A549 (cell line): Measurements from ENCODE around the gene RGS16. TPM values are rescaled to one million over a fixed set of nuclear protein-coding genes. Genes with fewer than 3 reads are reported as not detected.

Experiments used
- ATAC-seq, 2 experiments: fragments of 200-7000 bp in 1 of 2; fragments of >200 bp in 1 of 2; cut with Nextera tagmentation in 1 of 2; cut with Tn5 transposase in 1 of 2; 3 replicates each; pipeline versions ENCODE4 v1.8.0 to v1.9.1; 2018 to 2020; ENCODE audit warnings: mild to moderate bottlenecking in 1 of 2, moderate library complexity in 1 of 2
- CTCF ChIA-PET: fragments of 300-600 bp; sonication (Branson Sonifier 250); formaldehyde crosslinking; extraction: SDS; loops from one replicate; lab custom pipeline; 2021; ENCODE audit warnings: antibody characterized with exemption, inconsistent platforms; lab: Yijun Ruan, JAX
- POLR2A ChIA-PET: fragments of 350-600 bp; formaldehyde crosslinking; extraction: SDS; loops from one replicate; lab custom pipeline; 2021; ENCODE audit warnings: antibody characterized with exemption, inconsistent platforms; lab: Yijun Ruan, JAX
- DNase-seq, 2 experiments: peaks; one replicate each; pipeline versions ENCODE4 v3.0.0 to v3.0.0-alpha.2; 2011 to 2016; ENCODE audit warnings: low read depth in 1 of 2, low spot score in 1 of 2
- FAIRE-seq: peaks from 2 replicates; lab custom pipeline; 2011; peaks lifted over from hg19 to GRCh38; lab: Jason Lieb, UNC
- H3K27ac ChIP-seq, 2 experiments: fragments of >200 bp; sonication (Bioruptor Twin); formaldehyde crosslinking; 3 replicates each; pipeline ENCODE4 v1.5.1; 2016 to 2017
- H3K4me1 ChIP-seq: fragments of >200 bp; sonication (Bioruptor Twin); formaldehyde crosslinking; 3 replicates; pipeline ENCODE4 v1.6.1; 2016
- H3K4me2 ChIP-seq: fragments of >200 bp; sonication (Bioruptor Twin); formaldehyde crosslinking; 3 replicates; pipeline ENCODE4 v1.6.1; 2016
- H3K4me3 ChIP-seq: fragments of >200 bp; sonication (Bioruptor Twin); formaldehyde crosslinking; 3 replicates; pipeline ENCODE4 v1.5.1; 2016
- H3K9me3 ChIP-seq: fragments of >200 bp; sonication (Bioruptor Twin); formaldehyde crosslinking; 3 replicates; pipeline ENCODE4 v1.6.1; 2016
- CBX8 ChIP-seq: fragments of 200-600 bp; sonication (generic); IDR thresholded peaks from 2 replicates; pipeline ENCODE4 v1.6.1; 2016
- CHD2 ChIP-seq: fragments of 150-350 bp; IDR thresholded peaks from 2 replicates; pipeline ENCODE4 v1.6.1; 2014; ENCODE audit warnings: low read length; ENCODE audit not compliant: partially characterized antibody
- EHF ChIP-seq: fragments of 250-450 bp; sonication (Bioruptor Pico); IDR thresholded peaks from 2 replicates; pipeline ENCODE4 v1.5.0; 2020; ENCODE audit warnings: mild to moderate bottlenecking
- EP300 ChIP-seq, 2 experiments: fragments of >200 bp; sonication (Bioruptor Twin); formaldehyde crosslinking; IDR thresholded peaks; 2 replicates in 1 of 2; 3 replicates in 1 of 2; pipeline ENCODE4 v1.6.1; 2016 to 2017
- ESRRA ChIP-seq: fragments of 150-350 bp; IDR thresholded peaks from 2 replicates; pipeline ENCODE4 v1.6.1; 2014; ENCODE audit warnings: mild to moderate bottlenecking, low read length, borderline replicate concordance
- FOSB ChIP-seq: fragments of 250-450 bp; sonication (Bioruptor Pico); IDR thresholded peaks from 2 replicates; pipeline ENCODE4 v1.5.0; 2020; ENCODE audit warnings: mild to moderate bottlenecking, moderate library complexity
- FOXS1 ChIP-seq: fragments of 250-450 bp; sonication (Bioruptor Pico); IDR thresholded peaks from 2 replicates; pipeline ENCODE4 v1.5.0; 2020; ENCODE audit warnings: mild to moderate bottlenecking, moderate library complexity
- GATA3 ChIP-seq: IDR thresholded peaks from 2 replicates; pipeline ENCODE4 v1.6.1; 2012; ENCODE audit warnings: borderline replicate concordance
- HDAC2 ChIP-seq: fragments of 200-600 bp; sonication (generic); IDR thresholded peaks from 2 replicates; pipeline ENCODE4 v1.6.1; 2016
- HOXA7 ChIP-seq: fragments of 250-450 bp; sonication (Bioruptor Pico); IDR thresholded peaks from 2 replicates; pipeline ENCODE4 v1.5.0; 2020; ENCODE audit warnings: mild to moderate bottlenecking, moderate library complexity
- NPAS2 ChIP-seq: fragments of 250-450 bp; sonication (Bioruptor Pico); IDR thresholded peaks from 2 replicates; pipeline ENCODE4 v1.8.0; 2022; ENCODE audit warnings: mild to moderate bottlenecking, moderate library complexity, borderline replicate concordance
- NR3C1 ChIP-seq: fragments of >200 bp; sonication (Bioruptor Twin); formaldehyde crosslinking; IDR thresholded peaks from 3 replicates; pipeline ENCODE4 v1.6.1; 2017
- PHF8 ChIP-seq: fragments of 200-600 bp; sonication (generic); IDR thresholded peaks from 2 replicates; pipeline ENCODE4 v1.6.1; 2016; ENCODE audit warnings: low read depth, mild to moderate bottlenecking, antibody characterized with exemption, moderate library complexity, borderline replicate concordance
- POLR2A ChIP-seq: IDR thresholded peaks from 2 replicates; pipeline ENCODE4 v1.6.1; 2012; ENCODE audit warnings: mild to moderate bottlenecking, low read length
- RAD21 ChIP-seq, 2 experiments: fragments of >200 bp in 1 of 2; sonication (Bioruptor Twin) in 1 of 2; formaldehyde crosslinking in 1 of 2; IDR thresholded peaks in 1 of 2; conservative IDR thresholded peaks in 1 of 2; 2 replicates in 1 of 2; 3 replicates in 1 of 2; pipeline ENCODE4 v1.6.1; 2012 to 2018; ENCODE audit warnings: inconsistent platforms in 1 of 2
- RCOR1 ChIP-seq: fragments of 150-350 bp; IDR thresholded peaks from 2 replicates; pipeline ENCODE4 v1.6.1; 2014; ENCODE audit warnings: antibody characterized with exemption, low read length, low read depth
- RNF2 ChIP-seq: fragments of 200-600 bp; sonication (generic); IDR thresholded peaks from 2 replicates; pipeline ENCODE4 v1.6.1; 2016; ENCODE audit warnings: low read depth, mild to moderate bottlenecking, antibody characterized with exemption, moderate library complexity, borderline replicate concordance
- SMC3 ChIP-seq: fragments of >200 bp; sonication (Bioruptor Twin); formaldehyde crosslinking; IDR thresholded peaks from 3 replicates; pipeline ENCODE4 v1.6.1; 2018; ENCODE audit warnings: inconsistent platforms
- TFCP2L1 ChIP-seq: fragments of 250-450 bp; sonication (Bioruptor Pico); IDR thresholded peaks from 2 replicates; pipeline ENCODE4 v1.5.0; 2021; ENCODE audit warnings: mild to moderate bottlenecking
- WGBS: methylation state at CpG from one replicate; pipeline ENCODE4 v1.1.6; 2017; ENCODE audit errors: missing lambda C conversion rate; 5-methylcytosine and 5-hydroxymethylcytosine counted together
- polyA plus RNA-seq, 4 experiments: library from polyadenylated mRNA; depleted of rRNA in 3 of 4; stranded (reverse); fragments of >200 nt; fragmentation: RNase III in 1 of 4; extraction: RNeasy Plus Mini Kit Qiagen cat#74134 plus additional on column Dnase treatment in 1 of 4; gene quantifications; 2 replicates in 3 of 4; 3 replicates in 1 of 4; pipeline ENCODE4 v1.2.3, GENCODE V29; 2011 to 2017
- TF ChIP-seq, protein P1 (sequence below): fragments of 200-600 bp; sonication (generic); IDR thresholded peaks from 2 replicates; pipeline ENCODE4 v1.6.1; 2016; ENCODE audit warnings: antibody characterized with exemption, mild to moderate bottlenecking, moderate library complexity
- TF ChIP-seq, protein P2 (sequence below): IDR thresholded peaks from 2 replicates; pipeline ENCODE4 v1.6.1; 2012; ENCODE audit warnings: low read depth, borderline replicate concordance
- TF ChIP-seq, protein P3 (sequence below): fragments of >200 bp; sonication (Bioruptor Twin); formaldehyde crosslinking; IDR thresholded peaks from 2 replicates; pipeline ENCODE4 v1.6.1; 2016

The RGS16 gene
- polyA plus RNA-seq, 2 of the 4 experiments (the other 2 are of a cell fraction) = 0.13 to 0.45 TPM

DNA sequence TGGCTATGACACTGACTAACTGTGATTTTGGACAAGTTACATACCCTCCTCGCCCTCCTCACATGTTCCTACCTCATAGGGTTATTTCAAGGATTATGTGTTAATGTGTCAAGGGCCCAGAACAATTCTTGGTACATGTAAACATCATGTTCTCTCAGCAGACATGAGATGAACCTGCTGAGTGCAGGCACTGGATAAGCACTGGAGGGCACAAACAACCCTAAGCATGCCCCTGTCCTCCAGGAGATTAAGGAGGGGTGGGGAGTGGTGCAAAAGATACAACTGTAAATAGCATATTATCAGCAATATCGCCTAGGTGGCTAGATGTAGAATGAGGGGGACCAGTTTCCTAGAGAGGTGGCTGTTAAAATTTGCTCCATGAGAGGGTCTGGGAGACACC, 17.7 kb upstream of the RGS16 start:
- FAIRE-seq (no peak), DNase-seq (no peak), ATAC-seq (no peak)
- CTCF ChIA-PET = no interaction called here
- Histone ChIP-seq H3K27ac (no peak overlapping the region), H3K4me2 (no peak overlapping the region), H3K4me1 (peaks cover 5% of the 10 kb centered on the region; the same call in 1 of the 3 replicates), H3K4me3 (no peak overlapping the region), H3K9me3 (no peaks in the 10 kb centered on the region)
- POLR2A ChIA-PET = no interaction called here
- 2% methylated on average over 2 of the region's 2 CpGs for WGBS
- TF ChIP-seq, protein P1, sequence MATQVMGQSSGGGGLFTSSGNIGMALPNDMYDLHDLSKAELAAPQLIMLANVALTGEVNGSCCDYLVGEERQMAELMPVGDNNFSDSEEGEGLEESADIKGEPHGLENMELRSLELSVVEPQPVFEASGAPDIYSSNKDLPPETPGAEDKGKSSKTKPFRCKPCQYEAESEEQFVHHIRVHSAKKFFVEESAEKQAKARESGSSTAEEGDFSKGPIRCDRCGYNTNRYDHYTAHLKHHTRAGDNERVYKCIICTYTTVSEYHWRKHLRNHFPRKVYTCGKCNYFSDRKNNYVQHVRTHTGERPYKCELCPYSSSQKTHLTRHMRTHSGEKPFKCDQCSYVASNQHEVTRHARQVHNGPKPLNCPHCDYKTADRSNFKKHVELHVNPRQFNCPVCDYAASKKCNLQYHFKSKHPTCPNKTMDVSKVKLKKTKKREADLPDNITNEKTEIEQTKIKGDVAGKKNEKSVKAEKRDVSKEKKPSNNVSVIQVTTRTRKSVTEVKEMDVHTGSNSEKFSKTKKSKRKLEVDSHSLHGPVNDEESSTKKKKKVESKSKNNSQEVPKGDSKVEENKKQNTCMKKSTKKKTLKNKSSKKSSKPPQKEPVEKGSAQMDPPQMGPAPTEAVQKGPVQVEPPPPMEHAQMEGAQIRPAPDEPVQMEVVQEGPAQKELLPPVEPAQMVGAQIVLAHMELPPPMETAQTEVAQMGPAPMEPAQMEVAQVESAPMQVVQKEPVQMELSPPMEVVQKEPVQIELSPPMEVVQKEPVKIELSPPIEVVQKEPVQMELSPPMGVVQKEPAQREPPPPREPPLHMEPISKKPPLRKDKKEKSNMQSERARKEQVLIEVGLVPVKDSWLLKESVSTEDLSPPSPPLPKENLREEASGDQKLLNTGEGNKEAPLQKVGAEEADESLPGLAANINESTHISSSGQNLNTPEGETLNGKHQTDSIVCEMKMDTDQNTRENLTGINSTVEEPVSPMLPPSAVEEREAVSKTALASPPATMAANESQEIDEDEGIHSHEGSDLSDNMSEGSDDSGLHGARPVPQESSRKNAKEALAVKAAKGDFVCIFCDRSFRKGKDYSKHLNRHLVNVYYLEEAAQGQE = no peak
- no peak for TF ChIP-seq GATA3
- no peak for TF ChIP-seq TFCP2L1
- TF ChIP-seq ESRRA = no peak
- no peak for TF ChIP-seq HOXA7 (CRISPR knock-in tag)
- TF ChIP-seq FOXS1 (CRISPR knock-in tag) = no peak
- TF ChIP-seq EP300 (IDR thresholded peaks at IDR 0.05) = no peak
- no peak for TF ChIP-seq PHF8
- TF ChIP-seq CHD2 = no peak
- TF ChIP-seq FOSB (CRISPR knock-in tag) = no peak
- TF ChIP-seq HDAC2 = no peak
- TF ChIP-seq CBX8 = no peak

- DNase-seq (no peak), ATAC-seq (no peak), FAIRE-seq (no peak)
- H3K9me3 ChIP-seq = no peaks in the 10 kb centered on the region
- no peak overlapping the region for H3K4me2 ChIP-seq
- peaks cover 10% of the 10 kb centered on the region; the same call in 1 of the 3 replicates for H3K4me1 ChIP-seq
- ChIA-PET CTCF (interaction anchor here (2.6 kb wide), 1 partner anchor 26 kb away, joined by 8 read pairs; no protein-coding TSS in a partner anchor), POLR2A (no interaction called here)
- no peak for TF ChIP-seq CHD2
- TF ChIP-seq SMC3 = no peak
- no peak for TF ChIP-seq EHF
- TF ChIP-seq, protein P2, sequence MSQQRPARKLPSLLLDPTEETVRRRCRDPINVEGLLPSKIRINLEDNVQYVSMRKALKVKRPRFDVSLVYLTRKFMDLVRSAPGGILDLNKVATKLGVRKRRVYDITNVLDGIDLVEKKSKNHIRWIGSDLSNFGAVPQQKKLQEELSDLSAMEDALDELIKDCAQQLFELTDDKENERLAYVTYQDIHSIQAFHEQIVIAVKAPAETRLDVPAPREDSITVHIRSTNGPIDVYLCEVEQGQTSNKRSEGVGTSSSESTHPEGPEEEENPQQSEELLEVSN = no peak
- no peak for TF ChIP-seq RCOR1
- no peak for TF ChIP-seq NPAS2 (CRISPR knock-in tag)
- no peak for TF ChIP-seq RAD21 (conservative IDR thresholded peaks at IDR 0.05 in 1 of 2, IDR thresholded peaks at IDR 0.05 in 1 of 2)
- TF ChIP-seq, protein P3, sequence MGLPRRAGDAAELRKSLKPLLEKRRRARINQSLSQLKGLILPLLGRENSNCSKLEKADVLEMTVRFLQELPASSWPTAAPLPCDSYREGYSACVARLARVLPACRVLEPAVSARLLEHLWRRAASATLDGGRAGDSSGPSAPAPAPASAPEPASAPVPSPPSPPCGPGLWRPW = no peak
- no peak for TF ChIP-seq NR3C1
- no peak for TF ChIP-seq TFCP2L1
- no peak for TF ChIP-seq HOXA7 (CRISPR knock-in tag)
- no peak for TF ChIP-seq POLR2A
- TF ChIP-seq RNF2 = no peak
- no peak overlapping the region for H3K27ac ChIP-seq
- H3K4me3 ChIP-seq = no peak overlapping the region
Observed at GRCh38 chr1:182620924-182621585, 16.9 kb upstream of the RGS16 start.
